ENCODE results near the gene SNTG2. TPM values are rescaled to one million over a fixed set of nuclear protein-coding genes. Genes with fewer than 3 reads are reported as not detected.

The SNTG2 gene
- total and polyA plus RNA-seq, 4 donors, result not detected

GRCh38 chr2:1156059-1156458 is 205.4 kb downstream of the SNTG2 start:
- TF ChIP-seq MAX (IDR thresholded peaks at IDR 0.05), result no peak
- TF ChIP-seq SP1 (IDR thresholded peaks at IDR 0.05), result no peak
- no peak for TF ChIP-seq ATF3 (IDR thresholded peaks at IDR 0.05)
- TF ChIP-seq HNF4G (IDR thresholded peaks at IDR 0.05), result no peak
- no peak for TF ChIP-seq RXRA (IDR thresholded peaks at IDR 0.05)
- no peak for TF ChIP-seq GABPA (IDR thresholded peaks at IDR 0.05 in 1 of 2, conservative IDR thresholded peaks at IDR 0.05 in 1 of 2)
- TF ChIP-seq FOXA2 (IDR thresholded peaks at IDR 0.05), result no peak
- TF ChIP-seq NR2F2 (IDR thresholded peaks at IDR 0.05), result no peak
- no peak for TF ChIP-seq CTCF (IDR thresholded peaks at IDR 0.05; ENCODE audit: low read depth, low read length, missing input control)
- no peak for TF ChIP-seq TAF1 (conservative IDR thresholded peaks at IDR 0.05)
- TF ChIP-seq HNF4A (conservative IDR thresholded peaks at IDR 0.05), result no peak
- TF ChIP-seq JUND (IDR thresholded peaks at IDR 0.05), result no peak
- TF ChIP-seq REST (IDR thresholded peaks at IDR 0.05), result no peak
- TF ChIP-seq RAD21 (IDR thresholded peaks at IDR 0.05), result no peak
- no peak for TF ChIP-seq YY1 (IDR thresholded peaks at IDR 0.05)
- no peak for TF ChIP-seq EGR1 (IDR thresholded peaks at IDR 0.05; ENCODE audit: low read depth in 2 of 2)
- Histone ChIP-seq H3K36me3 (ENCODE audit: control insufficient read depth in 4 of 4, insufficient read depth in 3 of 4, low read depth in 1 of 4, low read length in 3 of 4) (no peaks in the 10 kb centered on the region), H3K9ac (ENCODE audit: low read depth in 1 of 2, low read length in 2 of 2) (no peak overlapping the region), H3K4me3 (ENCODE audit: low read depth in 1 of 3, low read length in 3 of 3) (no peak overlapping the region), H3K4me1 (ENCODE audit: control insufficient read depth in 4 of 4, insufficient read depth in 4 of 4, low read length in 3 of 4) (no peaks in the 10 kb centered on the region), H3K9me3 (ENCODE audit: control insufficient read depth in 4 of 4, low read length in 3 of 4) (no peaks in the 10 kb centered on the region), H3K27me3 (ENCODE audit: control insufficient read depth in 4 of 4, insufficient read depth in 4 of 4, low read length in 3 of 4) (peaks cover 0 to 4% (median 0%) of the 10 kb centered on the region in 4 donors), H3K27ac (ENCODE audit: low read depth in 1 of 2, low read length in 2 of 2) (no peak overlapping the region)
- WGBS, result 61% methylated on average over 7 of the region's 7 CpGs
- no peak for DNase-seq (ENCODE audit: low spot score)

- H3K4me1 ChIP-seq (ENCODE audit: control insufficient read depth in 4 of 4, insufficient read depth in 4 of 4, low read length in 3 of 4), result no peaks in the 10 kb centered on the region
- H3K9ac ChIP-seq (ENCODE audit: low read depth in 1 of 2, low read length in 2 of 2), result no peak overlapping the region
- WGBS, result 63% methylated on average over 14 of the region's 14 CpGs
- no peaks in the 10 kb centered on the region for H3K36me3 ChIP-seq (ENCODE audit: control insufficient read depth in 4 of 4, insufficient read depth in 3 of 4, low read depth in 1 of 4, low read length in 3 of 4)
- H3K9me3 ChIP-seq (ENCODE audit: control insufficient read depth in 4 of 4, low read length in 3 of 4), result no peaks in the 10 kb centered on the region
- no peak for DNase-seq (ENCODE audit: low spot score)
- no peak overlapping the region for H3K4me3 ChIP-seq (ENCODE audit: low read depth in 1 of 3, low read length in 3 of 3)
- no peak overlapping the region for H3K27ac ChIP-seq (ENCODE audit: low read depth in 1 of 2, low read length in 2 of 2)
- H3K27me3 ChIP-seq (ENCODE audit: control insufficient read depth in 4 of 4, insufficient read depth in 4 of 4, low read length in 3 of 4), result peaks cover 0 to 4% (median 0%) of the 10 kb centered on the region in 4 donors
- TF ChIP-seq SP1 (IDR thresholded peaks at IDR 0.05) (no peak), YY1 (IDR thresholded peaks at IDR 0.05) (no peak), JUND (IDR thresholded peaks at IDR 0.05) (no peak), HNF4G (IDR thresholded peaks at IDR 0.05) (no peak), EGR1 (IDR thresholded peaks at IDR 0.05; ENCODE audit: low read depth in 2 of 2) (no peak), RAD21 (IDR thresholded peaks at IDR 0.05) (no peak), ATF3 (IDR thresholded peaks at IDR 0.05) (no peak), RXRA (IDR thresholded peaks at IDR 0.05) (no peak), ZBTB33 (IDR thresholded peaks at IDR 0.05) (no peak), GABPA (IDR thresholded peaks at IDR 0.05 in 1 of 2, conservative IDR thresholded peaks at IDR 0.05 in 1 of 2) (no peak), FOXA1 (IDR thresholded peaks at IDR 0.05) (no peak), REST (IDR thresholded peaks at IDR 0.05) (no peak)
Observed at GRCh38 chr2:1156531-1156930, 205.9 kb downstream of the SNTG2 start.
